Neutrophil (primary cell): ENCODE data around the gene TPCN1.

ENCODE experiments used
- H3K27ac ChIP-seq: fragments of 200-600 bp; sonication (generic); 2 replicates; pipeline ENCODE4 v1.5.1; 2016; ENCODE audit warnings: mild to moderate bottlenecking, moderate library complexity
- H3K27me3 ChIP-seq: fragments of 200-600 bp; sonication (generic); 2 replicates; pipeline ENCODE4 v1.6.0; 2016; ENCODE audit warnings: mild to moderate bottlenecking
- H3K36me3 ChIP-seq: fragments of 200-600 bp; sonication (generic); 2 replicates; pipeline ENCODE4 v1.5.1; 2017
- H3K4me1 ChIP-seq, 2 experiments: fragments of 200-600 bp in 1 of 2; sonication (generic) in 1 of 2; 1 replicate in 1 of 2; 2 replicates in 1 of 2; pipeline versions ENCODE4 v1.5.1 to v1.6.1; 2013 to 2016; ENCODE audit warnings: low read depth in 1 of 2, low read length in 1 of 2, mild to moderate bottlenecking in 1 of 2, moderate library complexity in 1 of 2; ENCODE audit not compliant: control insufficient read depth in 1 of 2, insufficient read depth in 1 of 2
- H3K4me3 ChIP-seq, 2 experiments: fragments of 200-600 bp in 1 of 2; sonication (generic) in 1 of 2; 1 replicate in 1 of 2; 2 replicates in 1 of 2; pipeline ENCODE4 v1.5.1; 2013 to 2016; ENCODE audit warnings: low read depth in 1 of 2, low read length in 1 of 2, mild to moderate bottlenecking in 1 of 2, moderate library complexity in 1 of 2
- H3K9me3 ChIP-seq: fragments of 200-600 bp; sonication (generic); 2 replicates; pipeline ENCODE4 v1.5.1; 2016
- TF ChIP-seq, protein P1 (sequence below): fragments of 200-600 bp; sonication (generic); IDR thresholded peaks from 2 replicates; pipeline ENCODE4 v1.5.1; 2016; ENCODE audit warnings: antibody characterized with exemption

Gene TPCN1

DNA sequence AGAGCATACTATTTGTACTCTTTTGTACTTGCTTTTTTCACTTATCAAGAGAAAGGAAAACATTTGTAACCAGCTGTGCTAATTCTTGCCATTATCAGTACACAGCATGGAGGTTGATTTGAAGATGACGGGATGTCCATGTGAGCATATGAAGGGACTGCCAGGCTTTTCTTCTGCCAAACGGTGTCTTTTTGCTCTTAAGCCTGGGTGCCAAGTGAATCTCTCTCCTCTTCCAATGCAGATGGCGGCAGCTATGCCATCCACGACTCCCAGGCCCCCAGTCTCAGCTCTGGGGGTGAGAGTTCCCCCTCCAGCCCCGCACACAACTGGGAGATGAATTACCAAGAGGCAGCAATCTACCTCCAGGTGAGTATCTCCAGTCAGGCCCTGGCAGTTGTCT, 38.9 kb downstream of the TPCN1 start:
- Histone ChIP-seq H3K36me3 (no peaks in the 10 kb centered on the region), H3K4me1 (peaks cover 5 to 13% of the 10 kb centered on the region in 2 experiments), H3K27ac (no peak overlapping the region)

GRCh38 chr12:113260636-113261300, 39.5 kb downstream of the TPCN1 start:
- Histone ChIP-seq H3K4me3 (no peak overlapping the region), H3K36me3 (no peaks in the 10 kb centered on the region), H3K4me1 (peaks cover 5 to 13% of the 10 kb centered on the region in 2 experiments), H3K27ac (no peak overlapping the region), H3K27me3 (no peaks in the 10 kb centered on the region), H3K9me3 (no peaks in the 10 kb centered on the region)
- TF ChIP-seq, protein P1, sequence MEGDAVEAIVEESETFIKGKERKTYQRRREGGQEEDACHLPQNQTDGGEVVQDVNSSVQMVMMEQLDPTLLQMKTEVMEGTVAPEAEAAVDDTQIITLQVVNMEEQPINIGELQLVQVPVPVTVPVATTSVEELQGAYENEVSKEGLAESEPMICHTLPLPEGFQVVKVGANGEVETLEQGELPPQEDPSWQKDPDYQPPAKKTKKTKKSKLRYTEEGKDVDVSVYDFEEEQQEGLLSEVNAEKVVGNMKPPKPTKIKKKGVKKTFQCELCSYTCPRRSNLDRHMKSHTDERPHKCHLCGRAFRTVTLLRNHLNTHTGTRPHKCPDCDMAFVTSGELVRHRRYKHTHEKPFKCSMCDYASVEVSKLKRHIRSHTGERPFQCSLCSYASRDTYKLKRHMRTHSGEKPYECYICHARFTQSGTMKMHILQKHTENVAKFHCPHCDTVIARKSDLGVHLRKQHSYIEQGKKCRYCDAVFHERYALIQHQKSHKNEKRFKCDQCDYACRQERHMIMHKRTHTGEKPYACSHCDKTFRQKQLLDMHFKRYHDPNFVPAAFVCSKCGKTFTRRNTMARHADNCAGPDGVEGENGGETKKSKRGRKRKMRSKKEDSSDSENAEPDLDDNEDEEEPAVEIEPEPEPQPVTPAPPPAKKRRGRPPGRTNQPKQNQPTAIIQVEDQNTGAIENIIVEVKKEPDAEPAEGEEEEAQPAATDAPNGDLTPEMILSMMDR: no peak

More for the DNA sequence above, 38.9 kb downstream of the TPCN1 start:
- no peaks in the 10 kb centered on the region for H3K9me3 ChIP-seq
- TF ChIP-seq, protein P1: no peak
- H3K4me3 ChIP-seq: no peak overlapping the region
- H3K27me3 ChIP-seq: no peaks in the 10 kb centered on the region

DNA sequence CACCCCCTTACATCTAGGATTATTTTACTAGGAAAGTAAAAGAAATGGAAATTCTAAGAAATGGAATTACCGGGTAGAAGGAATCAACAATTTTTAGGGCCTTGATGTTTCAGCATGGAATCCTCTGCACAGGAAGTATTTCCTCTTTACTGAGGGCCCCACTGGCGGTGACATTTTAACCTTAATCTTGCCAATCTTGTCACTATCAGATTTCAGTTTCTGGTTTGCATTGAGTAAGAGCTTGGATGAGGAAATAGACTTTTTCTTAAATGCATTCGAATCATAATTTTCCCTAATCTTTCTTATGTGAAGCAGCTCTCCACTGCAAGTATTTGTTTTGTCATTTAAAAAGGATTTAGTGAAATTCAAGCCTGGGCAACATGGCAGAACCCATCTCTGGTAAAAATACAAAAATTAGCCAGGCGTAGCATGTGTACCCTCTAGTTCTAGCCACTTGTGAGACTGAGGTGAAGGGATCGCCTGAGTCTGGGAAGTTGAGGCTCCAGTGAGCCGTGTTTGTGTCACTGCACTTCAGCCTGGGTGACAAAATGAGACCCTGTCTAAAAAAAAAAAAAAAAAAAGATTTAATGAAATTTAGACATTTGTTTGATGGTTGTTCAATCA, 40.7 kb downstream of the TPCN1 start:
- no peaks in the 10 kb centered on the region for H3K27me3 ChIP-seq
- TF ChIP-seq, protein P1: no peak
- no peak overlapping the region for H3K27ac ChIP-seq
- no peaks in the 10 kb centered on the region for H3K36me3 ChIP-seq
- peaks cover 5 to 13% of the 10 kb centered on the region in 2 experiments for H3K4me1 ChIP-seq
- H3K9me3 ChIP-seq: no peaks in the 10 kb centered on the region
- H3K4me3 ChIP-seq: no peak overlapping the region

DNA sequence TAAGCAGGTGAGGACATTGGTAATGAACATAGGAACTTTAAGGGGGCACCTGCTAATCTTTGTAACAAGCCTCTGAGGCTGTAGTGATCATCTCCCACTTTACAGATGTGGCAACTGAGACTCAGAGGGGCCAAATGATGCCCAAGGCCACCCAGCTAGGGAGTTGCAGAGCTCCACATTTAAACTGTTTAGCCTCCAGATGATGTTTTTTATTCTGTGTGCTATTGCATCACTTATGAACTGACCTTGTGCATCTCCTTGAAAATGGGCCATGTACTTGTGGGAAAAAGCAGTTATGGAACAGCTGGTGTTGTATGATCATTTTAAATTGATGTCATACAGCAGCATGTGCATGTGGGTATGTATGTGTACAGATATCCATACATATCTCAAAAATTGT, 41.4 kb downstream of the TPCN1 start:
- no peak overlapping the region for H3K27ac ChIP-seq
- no peaks in the 10 kb centered on the region for H3K27me3 ChIP-seq
- no peaks in the 10 kb centered on the region for H3K9me3 ChIP-seq
- TF ChIP-seq, protein P1: no peak
- peaks cover 5 to 13% of the 10 kb centered on the region in 2 experiments for H3K4me1 ChIP-seq
- H3K36me3 ChIP-seq: no peaks in the 10 kb centered on the region
- H3K4me3 ChIP-seq: no peak overlapping the region

DNA sequence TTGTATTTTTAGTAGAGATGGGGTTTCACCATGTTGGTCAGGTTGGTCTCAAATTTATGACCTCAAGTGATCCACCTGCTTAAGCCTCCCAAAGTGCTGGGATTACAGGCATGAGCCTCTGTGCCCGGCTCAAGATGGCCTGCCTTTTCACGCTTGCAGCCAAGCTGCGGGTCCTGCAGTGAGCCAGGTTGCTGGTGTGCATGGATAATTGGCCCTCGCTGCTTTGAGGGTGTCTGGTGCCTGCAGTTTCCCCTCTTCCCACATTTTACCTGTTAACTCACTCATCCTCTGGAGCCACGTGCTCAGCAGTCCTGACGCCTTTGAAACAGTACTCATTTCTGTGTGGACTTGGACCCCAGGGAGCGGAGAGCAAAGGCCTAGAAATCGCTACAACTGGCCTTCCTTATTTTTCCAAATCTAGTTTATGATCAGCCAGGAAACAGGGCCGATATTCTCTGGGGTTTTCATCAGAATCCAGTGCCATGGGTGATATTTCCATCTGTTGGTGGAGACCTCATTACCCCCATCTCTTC, 42.2 kb downstream of the TPCN1 start:
- peaks cover 5 to 13% of the 10 kb centered on the region in 2 experiments for H3K4me1 ChIP-seq
- H3K9me3 ChIP-seq: no peaks in the 10 kb centered on the region
- no peak overlapping the region for H3K4me3 ChIP-seq
- H3K36me3 ChIP-seq: peaks cover under 1% of the 10 kb centered on the region
- no peak overlapping the region for H3K27ac ChIP-seq
- TF ChIP-seq, protein P1: no peak
- no peaks in the 10 kb centered on the region for H3K27me3 ChIP-seq
